ENCODE results near the gene FUCA1.
"Not testable (repeated sequence)": the region's sequence is repeated elsewhere in the genome, so short reads cannot be mapped to it uniquely, and the experiment has no call there.

The FUCA1 gene

DNA sequence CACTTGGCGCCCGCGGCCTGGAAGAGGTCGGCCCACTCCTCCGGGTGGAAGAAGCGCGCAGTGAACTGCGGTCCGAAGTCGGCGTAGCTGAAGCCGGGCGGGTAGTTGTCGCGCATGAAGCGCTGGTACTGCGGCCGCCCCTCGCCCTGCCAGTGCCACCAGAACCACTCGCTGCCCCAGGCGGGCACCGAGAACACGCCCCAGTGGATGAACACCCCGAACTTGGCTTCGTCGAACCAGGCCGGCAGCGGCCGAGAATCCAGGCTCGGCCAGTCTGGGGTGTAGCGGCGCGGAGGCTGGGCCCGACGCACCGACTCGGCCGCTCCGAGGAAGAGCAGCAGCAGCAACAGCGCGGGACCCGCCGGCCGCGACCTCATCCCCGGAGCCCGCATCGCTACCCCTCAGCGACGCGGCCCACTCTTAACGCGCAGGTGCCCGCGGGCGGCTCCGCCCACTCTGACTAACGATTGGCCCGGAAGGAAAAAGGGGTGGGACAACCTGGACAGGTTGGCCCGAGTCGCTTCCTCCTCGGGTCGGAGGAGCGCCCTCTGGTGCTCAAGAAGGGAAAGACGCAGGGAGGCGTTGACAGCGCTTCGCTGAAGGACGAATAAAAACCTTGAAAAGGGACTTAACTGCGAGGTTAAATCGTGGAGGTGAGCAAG, at the start of gene FUCA1:
FUCA1 (minus strand) TSS at position 396 of the 662 bp plus-strand sequence; CDS start at position 392, 4 bp downstream.
- DNase-seq, result peak; percentile 96

DNA sequence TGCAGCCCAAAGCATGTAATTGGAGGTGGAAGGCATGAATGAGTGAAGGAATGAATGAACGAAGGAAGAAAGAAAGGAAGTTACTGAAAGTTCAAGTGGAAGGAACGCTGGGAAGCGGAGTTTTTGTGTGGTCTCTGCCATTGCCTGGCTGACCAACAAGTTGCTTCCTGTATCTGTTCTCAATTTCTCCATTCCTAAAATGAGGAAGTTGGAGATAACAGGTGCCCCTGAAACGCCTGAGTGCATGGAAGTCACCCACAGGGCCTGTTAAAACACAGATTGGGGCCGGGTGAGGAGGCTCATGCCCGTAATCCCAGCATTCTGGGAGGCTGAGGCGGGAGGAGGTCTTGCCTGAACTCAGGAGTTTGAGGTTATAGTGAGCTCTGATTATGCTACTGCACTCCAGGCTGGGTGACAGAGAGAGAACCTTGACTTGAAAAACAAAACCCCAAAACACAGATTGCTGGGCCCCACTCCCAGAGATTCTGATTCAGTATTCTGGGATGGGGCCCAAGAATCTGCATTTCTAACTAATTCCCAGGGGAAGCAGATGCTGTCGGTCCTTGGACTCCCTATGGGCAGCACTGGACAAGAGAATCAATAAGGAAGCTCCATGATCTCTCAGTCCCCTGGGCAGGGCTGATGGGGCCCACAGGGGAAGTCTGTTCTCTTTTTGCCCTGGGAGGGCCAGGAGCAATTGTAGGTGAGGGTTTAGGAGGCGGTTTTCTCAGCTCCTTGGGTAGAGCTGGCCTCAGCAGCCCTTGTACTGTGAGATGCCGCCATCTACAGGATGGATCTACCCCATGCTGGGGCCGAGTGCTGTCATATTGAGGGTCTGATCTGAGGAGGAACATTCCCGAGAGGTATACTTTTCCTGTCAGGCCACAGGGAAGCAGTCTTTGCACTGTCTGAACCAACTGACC, 48.4 kb upstream of the FUCA1 start:
- DNase-seq, result peak; percentile 68

DNA sequence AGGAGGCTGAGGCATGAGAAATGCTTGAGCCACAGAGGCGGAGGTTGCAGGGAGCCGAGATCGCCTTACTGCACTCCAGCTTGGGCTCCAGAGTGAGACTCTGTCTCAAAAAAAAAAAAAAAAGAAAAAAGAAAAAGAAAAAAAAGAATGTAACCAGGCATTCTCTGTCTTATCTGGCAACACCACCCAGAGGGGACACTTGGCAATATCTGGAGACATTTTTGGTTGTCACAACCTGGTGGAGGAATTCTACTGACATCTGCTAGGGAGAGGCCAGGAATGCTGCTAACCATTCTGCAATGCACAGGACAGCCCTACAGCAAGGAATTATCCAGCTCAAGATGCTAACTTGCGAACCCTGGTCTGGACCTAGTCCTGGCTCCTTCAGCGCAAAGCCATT, 47.4 kb upstream of the FUCA1 start:
- no peak for DNase-seq

DNA sequence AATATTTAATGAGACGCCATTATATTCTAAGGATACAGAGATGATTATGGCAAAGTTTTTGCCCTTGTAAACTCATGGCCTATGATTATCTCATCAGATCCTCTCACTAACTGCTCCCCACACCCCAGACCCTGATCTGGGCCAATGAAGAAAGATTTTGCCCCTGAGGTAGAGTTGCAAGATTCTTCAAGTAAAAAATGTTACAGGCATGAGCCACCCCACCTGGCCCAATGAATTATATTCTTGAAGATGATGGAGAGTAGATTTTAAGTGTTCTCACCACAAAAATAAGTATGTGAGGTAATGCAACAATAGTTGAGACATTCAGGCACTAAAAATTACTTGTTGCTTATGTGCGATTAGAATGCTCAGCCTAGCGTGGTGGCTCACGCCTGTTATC, 46.8 kb upstream of the FUCA1 start:
- no peak for DNase-seq

DNA sequence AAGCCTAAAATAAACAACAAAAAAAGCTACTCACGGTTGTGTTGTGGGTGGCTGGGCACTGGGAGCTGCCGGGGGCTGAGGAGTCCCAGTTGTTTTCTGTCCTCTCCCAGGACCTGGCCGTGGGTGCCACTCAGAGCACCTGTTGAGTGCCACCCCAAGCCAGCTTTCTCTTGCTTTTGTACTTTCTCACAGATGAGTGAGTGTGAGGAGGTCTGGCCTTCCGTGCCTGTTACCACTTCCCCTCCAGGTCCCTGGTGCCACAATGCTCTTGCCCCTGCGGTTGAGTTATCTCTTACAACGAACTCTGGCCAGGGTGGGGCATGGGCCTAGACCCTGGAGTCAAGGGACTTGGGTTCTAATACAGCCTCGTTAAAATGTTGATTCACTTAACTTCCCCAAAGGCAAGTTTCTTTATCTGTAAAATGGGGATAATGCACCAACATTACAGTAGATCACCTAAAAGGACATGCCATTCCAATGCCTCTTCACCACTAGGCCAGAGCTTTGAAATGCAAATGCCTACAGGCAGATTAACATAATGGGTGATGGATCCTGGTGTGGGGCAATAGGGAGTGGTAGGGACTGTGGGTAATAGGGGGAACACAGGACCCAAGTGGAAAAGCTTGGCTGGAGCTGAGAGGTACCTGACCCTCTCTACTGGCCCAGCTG, 45.3 kb upstream of the FUCA1 start, which contains the start of gene CNR2:
CNR2 (minus strand) TSS at position 151 of the 669 bp plus-strand sequence. CDS start 37,745 bp downstream, outside the sequence.
- DNase-seq, result no peak

DNA sequence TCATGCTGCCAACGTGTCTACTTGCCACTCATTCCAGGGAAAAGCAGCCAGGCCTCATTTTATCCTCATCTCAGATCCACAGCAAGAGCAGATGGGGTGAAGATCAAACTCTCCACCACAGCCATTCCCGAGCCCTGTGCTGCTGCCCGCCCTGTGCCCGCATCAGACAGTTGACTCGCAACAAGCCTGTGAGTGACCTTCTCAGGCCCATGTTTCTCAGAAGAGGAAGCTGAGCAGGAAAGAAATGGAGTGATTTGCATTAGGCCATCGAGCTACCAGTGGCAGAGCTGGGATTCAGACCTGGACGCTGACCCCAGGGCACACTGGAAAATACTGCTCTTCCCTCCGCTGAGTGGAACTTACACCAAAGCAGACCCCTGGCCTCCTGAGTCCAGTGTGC, 43.8 kb upstream of the FUCA1 start:
- no peak for DNase-seq

DNA sequence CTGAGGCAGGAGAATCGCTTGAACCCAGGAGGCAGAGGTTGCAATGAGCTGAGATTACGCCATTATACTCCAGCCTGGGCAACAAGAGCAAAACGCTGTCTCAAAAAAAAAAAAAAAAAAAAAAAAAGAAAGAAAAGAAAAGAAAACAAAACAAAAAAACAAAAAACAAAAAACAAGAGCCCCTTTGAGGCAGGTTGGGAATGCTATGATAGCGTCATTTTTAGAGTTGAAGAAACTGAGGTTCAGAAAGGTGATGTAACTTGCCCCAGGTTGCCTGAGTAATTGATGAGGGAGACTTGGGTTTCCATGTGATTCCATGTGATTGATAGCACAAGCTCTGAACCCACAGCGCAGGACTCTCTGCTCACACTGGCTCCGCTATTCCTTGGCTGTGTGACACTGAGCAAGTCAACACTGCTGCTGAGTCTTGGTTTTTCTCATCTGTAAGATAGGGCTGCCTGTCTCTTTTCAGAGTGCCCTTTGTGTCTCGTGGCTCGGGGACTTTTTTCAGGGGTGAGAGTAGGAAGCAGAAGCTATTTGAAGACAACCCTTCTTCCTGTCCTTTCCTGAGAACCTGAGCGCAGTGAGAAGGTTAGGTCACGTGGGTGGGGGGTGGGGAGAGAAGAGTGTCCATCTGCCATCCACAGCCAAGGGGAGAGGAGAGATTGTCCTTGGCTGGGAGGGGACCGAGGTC, 42.6 kb upstream of the FUCA1 start:
- no peak for DNase-seq

DNA sequence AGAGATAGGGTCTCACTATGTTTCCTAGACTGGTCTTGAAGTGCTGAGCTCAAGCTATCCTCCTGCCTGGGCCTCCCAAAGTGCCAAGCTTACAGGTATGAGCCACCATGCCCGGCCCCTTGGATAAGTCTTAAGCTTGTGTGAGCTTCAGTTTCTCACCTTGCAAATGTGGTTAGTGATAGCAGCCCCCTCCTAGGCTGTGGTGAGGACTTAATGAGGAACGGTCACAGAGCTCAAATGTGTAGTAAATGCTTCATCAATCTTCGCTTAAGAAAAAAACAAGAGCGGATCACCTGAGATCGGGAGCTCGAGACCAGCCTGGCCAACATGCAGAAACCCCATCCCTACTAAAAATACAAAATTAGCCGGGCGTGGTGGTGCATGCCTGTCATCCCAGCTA, 42.1 kb upstream of the FUCA1 start:
- DNase-seq, result no peak

DNA sequence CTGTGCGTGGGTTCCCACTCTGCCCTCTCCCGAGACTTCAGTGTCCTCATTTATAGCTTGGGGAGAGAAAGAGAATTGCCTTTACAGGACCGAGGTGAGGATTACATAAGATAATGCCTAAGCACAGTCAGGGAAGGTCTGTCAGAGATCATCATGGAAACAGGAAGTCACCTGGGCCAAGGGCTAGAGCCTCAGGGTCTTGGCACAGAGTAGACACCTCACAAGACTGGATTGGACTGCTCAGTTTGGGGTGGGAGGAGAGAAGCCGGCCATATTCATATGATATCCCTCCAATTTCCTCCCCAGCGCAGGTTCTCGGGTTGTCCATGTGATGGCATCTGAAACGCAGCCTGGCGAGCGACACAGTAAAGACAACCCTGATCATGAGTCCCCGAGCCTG, 41.3 kb upstream of the FUCA1 start:
- DNase-seq, result no peak

DNA sequence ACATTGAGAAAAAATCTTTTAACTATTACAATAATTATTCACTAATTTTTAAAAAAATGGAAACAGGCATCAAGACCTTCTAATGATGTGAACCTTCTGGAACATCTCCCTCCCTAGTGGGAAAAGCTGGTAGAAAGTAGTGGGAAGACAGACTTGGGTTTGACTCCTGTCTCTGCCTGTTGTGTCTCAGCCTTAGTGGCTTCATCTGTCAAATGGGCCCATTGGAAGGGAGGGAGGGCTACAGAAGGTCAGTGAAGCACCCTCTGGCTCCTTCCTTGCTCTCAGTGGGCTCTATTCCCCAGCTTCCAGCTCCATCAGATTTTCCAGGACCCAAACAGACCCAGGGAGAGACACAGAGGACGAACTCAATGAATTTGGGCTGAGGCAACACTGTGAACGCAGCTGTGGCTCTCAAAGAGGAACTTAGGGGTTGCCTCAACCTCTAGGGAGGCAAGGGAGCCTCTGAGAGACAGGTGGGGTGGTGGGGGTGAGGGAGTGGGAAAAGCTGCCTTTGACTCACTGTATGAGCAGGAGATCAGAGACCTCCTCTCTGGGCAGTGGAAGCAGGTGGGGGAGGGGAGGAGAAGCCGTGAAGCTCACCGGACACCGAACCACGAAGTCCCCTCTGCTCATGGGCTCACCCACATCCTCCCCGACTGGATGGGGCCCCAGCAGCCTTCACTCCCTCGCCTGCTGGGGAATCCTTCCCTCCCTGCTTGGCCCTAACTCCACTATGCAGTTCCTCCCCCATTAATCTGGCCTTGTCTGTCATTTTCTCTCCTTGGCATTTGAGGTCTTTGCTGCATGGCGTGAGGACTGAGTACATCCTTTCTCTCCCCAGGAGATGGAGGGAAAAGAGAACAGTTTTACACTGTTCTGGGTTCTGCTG, 40.6 kb upstream of the FUCA1 start:
- no peak for DNase-seq

DNA sequence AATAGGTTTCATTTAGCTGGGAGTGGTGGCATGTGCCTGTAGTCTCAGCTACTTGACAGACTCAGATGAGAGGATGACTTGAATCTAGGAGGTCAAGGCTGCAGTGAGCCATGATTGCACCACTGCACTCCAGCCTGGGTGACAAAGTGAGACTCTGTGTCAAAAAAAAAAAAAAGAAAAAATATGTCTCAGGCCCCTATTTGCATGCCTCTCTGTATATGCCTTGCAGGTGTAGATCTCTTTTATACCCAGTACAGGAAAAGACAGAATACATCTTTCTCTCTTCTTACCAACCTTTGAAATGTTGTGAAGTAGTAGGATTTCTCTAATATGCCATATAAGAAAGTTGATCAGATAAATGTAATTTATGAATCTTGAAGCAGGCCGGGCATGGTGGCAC, 38.6 kb upstream of the FUCA1 start:
- no peak for DNase-seq

DNA sequence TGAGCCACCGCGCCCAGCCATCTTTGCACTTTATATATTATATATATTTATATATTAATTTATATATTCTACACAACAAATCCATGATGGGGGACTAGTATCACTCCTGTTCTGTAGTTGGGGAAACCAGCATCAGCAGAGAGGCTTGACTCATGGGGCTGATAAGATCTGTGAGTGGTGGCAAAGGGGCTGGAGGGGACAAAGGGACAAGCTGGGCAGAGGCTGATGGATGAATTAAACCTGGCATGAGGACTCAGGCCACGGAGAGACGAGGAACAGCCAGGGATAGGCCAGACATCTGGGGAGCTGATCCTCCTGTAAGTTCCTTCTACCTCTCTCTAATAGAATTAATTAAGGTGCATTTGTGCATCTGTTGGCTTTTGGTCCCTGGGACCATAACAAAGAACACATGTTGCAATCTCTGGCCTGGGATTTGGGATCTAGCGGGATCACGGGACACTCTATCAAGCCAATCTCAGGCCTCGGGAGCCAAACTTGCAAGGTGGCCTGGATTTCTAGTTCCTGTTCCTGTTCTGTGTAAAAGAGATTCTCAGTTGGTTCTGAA, 37.5 kb upstream of the FUCA1 start:
- DNase-seq, result no peak

DNA sequence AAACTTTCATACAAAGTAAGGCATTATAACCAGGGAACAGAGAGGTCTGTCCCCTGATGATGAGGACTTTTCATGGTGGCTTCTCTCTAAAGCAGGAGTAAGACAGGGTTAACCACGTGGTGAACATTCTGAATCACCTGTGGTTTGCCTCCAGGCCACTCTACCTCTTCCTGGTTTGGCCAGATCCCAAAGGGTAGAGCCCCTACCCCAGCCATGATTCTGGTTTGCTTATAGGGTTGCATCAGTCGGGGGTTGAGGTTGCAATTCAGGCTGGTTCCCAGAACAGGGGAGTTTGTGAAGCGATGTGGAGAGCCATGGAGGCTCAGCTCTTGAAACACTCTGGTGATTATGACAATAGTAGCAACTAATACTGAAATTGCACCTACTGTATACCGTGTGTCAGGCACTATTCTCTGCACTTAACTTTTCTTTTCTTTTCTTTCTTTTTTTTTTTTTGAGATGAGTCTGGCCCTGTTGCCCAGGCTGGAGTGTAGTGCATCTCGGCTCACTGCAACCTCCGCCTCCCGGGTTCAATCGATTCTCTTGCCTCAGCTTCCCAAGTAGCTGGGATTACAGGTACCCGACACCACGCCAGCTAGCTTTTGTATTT, 36.8 kb upstream of the FUCA1 start:
- DNase-seq, result no peak

DNA sequence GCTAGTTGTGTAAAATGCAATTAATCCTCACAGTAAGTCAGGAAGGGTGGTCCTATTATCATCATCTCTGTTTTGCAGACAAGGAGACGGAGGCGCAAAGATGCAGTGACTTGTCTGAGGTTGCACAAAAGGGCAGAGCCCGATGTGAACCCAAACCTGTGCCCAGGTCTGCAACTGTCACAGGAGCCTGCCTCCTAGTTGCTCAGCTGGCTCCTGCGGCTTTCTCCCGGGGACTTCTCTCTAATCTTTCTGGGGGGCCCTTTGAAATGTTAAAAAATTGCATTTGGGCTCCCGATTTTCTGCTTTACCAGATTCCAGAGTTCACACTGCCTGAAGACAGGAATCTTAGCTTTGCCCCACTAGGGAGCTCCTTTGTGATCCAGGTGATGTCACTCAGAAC, 35.7 kb upstream of the FUCA1 start:
- DNase-seq, result no peak

DNA sequence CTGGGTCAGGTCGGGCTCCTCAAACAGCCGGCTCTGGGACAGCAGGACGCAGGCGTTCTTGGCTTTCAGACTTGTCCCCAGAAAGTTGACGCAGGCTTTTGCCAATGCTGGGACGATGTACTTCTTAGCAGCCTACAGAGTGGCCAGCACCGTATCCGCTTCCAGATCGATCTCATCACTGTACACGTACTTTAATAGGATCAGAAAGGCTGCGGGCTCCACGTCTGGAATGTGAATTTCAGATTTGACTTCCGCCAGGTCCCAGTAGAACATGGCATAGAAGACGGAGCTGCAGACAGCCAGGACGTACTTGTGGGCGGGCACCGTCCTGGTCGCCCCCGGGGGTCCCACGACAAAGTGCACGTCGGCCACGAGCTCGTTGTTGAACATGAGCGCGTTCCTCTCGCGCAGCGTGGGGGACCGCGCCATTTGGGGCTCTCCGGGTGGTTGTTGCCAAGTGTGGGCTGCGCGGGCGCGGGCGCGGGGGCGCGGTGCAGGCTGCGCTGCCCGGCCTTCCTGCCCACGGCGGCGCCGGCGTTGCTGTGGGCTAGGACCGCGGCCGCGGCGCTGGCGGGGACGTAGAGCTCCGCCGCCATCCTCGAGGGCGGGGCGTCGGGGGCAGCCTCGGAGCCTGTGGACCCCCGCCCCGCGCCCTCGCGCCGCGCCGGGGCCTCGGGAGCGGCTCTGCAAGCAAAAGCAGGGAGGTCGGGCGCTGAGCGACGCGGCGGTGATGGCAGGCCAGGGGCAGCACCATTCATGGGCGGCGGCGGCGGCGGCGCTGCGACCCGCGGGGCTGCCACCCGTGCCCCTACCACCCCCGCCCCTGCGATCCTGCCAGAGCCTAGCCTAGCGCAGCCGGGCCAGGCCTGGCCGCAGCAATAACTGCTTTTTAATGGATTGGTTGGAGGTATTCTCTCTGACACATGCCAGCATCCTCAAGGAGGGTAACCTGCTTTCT, 34.5 kb upstream of the FUCA1 start:
- no peak for DNase-seq

DNA sequence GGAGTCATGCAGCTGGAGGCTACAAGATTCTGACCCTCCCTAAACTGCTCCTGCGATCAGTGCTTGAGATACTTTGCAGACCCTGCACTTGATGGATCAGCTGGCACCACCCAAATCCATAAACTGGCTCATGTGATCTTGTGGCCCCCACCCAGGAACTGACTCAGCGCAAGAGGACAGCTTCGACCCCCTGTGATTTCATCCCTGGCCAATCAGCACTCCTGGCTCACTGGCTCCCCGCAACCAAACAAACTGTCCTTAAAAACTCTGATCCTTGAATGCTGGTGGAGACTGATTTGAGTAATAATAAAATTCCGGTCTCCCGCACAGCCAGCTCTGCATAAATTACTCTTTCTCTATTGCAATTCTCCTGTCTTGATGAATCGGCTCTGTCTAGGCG, 31.9 kb upstream of the FUCA1 start:
- not testable (repeated sequence) for DNase-seq

DNA sequence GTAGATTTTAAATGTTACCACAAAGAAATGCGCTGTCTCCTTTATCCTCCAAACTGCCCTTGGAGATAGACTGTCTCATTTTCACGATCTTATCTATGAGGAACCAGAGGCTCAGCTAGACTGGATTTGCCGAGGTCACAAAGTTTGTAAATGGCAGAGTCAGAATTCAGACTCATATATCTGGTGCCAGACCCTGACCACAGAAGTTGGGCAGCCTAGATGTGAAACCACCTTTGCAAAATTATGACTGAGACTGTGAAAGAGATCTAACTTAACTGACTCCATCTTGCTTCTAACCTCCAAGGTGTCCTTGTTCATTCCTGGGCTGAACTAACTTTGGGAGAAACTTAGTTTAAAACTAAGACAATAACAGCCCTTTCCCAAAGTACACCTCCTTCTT, 31.0 kb upstream of the FUCA1 start:
- DNase-seq, result no peak

DNA sequence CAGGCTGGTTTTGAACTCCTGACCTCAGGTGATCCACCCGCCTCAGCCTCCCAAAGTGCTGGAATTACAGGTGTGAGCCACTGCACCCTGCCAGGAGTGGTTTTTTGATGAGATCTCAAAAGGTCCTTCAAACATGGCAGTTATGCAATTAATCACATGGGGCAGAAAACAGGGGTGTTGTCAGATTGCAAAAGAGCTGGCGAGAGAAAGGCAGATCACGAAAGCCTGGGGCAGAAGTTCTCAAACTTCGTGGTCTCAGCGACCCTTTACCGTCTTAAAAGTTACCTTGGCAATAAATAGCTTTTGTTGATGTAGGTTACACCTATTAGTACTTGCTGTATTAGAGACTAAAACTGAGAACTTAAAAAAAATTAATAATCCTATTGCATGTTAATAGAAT, 29.0 kb upstream of the FUCA1 start:
- no peak for DNase-seq

DNA sequence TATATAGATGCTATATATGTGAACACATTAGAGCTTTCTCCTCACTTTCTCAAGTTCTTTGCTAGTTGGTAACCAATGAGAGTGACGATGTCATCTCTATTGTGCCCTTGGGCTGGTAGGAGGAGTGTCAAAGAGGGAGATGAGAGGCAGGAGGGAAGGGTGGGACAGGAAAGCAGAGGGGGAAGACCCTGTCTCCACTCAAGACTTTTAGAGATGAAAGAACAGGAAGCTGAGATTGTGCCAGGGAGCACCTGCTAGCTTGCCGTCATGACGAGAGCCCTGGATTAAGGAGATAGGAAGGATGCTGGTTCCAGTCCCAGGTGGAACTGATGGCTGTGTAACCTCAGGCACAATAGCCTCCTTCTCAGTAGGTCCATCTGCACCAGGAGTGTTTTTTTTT, 28.4 kb upstream of the FUCA1 start:
- DNase-seq, result no peak

DNA sequence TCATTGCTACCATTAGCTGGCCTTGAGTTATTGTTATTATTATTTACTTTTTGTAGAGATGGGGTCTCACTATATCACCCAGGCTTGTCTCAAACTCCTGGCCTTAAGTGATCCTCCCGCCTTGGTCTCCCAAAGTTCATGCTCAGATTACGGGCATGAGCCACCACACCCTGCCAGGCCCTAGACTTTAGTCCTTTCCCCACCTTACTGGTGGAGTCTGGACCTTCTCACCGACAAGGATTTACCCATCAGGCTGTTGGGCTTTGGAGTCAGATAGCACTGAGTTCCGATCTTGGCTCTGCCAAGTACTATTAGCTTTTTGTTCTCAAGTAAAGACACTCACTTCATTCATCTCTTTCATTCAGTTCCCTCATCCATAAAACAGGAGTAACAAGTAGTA, 27.9 kb upstream of the FUCA1 start:
- DNase-seq, result no peak
